Measurements from ENCODE around the gene COLQ. TPM values are rescaled to one million over a fixed set of nuclear protein-coding genes. Genes with fewer than 3 reads are reported as not detected.
"Not testable (repeated sequence)": the region's sequence is repeated elsewhere in the genome, so short reads cannot be mapped to it uniquely, and the experiment has no call there.

Gene COLQ
- total RNA-seq, 1 experiment from 2014 or later, result 0.64 TPM

- in situ Hi-C loops (cut with HindIII; ENCODE audit: low pct_unique_long_range_greater_than_20kb, low sequenced_read_pairs), result no loop called here
- CTCF ChIA-PET, result no interaction called here
- ATAC-seq, result no peak
Measured at GRCh38 chr3:15458212-15458780, 63.2 kb downstream of the COLQ start.

DNA sequence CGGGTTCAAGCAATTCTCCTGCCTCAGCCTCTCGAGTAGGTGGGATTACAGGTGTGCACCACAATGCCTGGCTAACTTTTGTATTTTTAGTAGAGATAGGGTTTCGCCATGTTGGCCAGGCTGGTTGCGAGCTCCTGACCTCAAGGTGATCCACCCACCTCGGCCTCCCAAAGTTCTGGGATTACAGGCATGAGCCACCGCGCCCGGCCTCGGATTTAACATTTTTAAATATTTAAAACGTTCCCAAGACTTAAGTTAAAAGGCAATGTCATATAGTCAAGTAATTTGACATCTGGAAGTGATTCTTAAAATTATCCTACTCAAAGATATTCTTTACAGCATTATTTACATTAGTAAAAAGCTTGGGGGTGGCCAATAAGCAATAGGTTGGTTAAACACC, 64.6 kb downstream of the COLQ start:
- in situ Hi-C loops (cut with HindIII; ENCODE audit: low pct_unique_long_range_greater_than_20kb, low sequenced_read_pairs); BruUV-seq (replicated peaks); H3K4me1 ChIP-seq (ENCODE audit: control insufficient read depth, insufficient read depth, low read length); POLR2A ChIA-PET; H3K27ac ChIP-seq (ENCODE audit: low read length); H3K4me3 ChIP-seq (ENCODE audit: low read depth in 2 of 2, low read length in 2 of 2); H3K9me3 ChIP-seq (ENCODE audit: control insufficient read depth, insufficient read depth, low read depth, low read length); H3K36me3 ChIP-seq (ENCODE audit: control insufficient read depth, insufficient read depth, low read length); ATAC-seq; intact Hi-C loops (cut with micrococcal nuclease; ENCODE audit: unreplicated experiment); H3K27me3 ChIP-seq (ENCODE audit: control insufficient read depth, insufficient read depth, low read length); DNase-seq (ENCODE audit: low read depth, low spot score): not testable (repeated sequence)
- CTCF ChIA-PET, result interaction anchor here (0.6 kb wide), 1 partner anchor 296 kb away, joined by 3 read pairs; no protein-coding TSS in a partner anchor

More at GRCh38 chr3:15458212-15458780, 63.2 kb downstream of the COLQ start:
- Histone ChIP-seq H3K4me3 (ENCODE audit: low read depth in 2 of 2, low read length in 2 of 2) (no peak overlapping the region), H3K27ac (ENCODE audit: low read length) (no peak overlapping the region), H3K4me1 (ENCODE audit: control insufficient read depth, insufficient read depth, low read length) (no peaks in the 10 kb centered on the region), H3K27me3 (ENCODE audit: control insufficient read depth, insufficient read depth, low read length) (no peaks in the 10 kb centered on the region), H3K9me3 (ENCODE audit: control insufficient read depth, insufficient read depth, low read depth, low read length) (no peaks in the 10 kb centered on the region), H3K36me3 (ENCODE audit: control insufficient read depth, insufficient read depth, low read length) (no peaks in the 10 kb centered on the region)
- no TSS peak for BruUV-seq (replicated peaks)
- intact Hi-C loops (cut with micrococcal nuclease; ENCODE audit: unreplicated experiment), result no loop called here
- no peak for TF ChIP-seq TCF7L2 (IDR thresholded peaks at IDR 0.05; ENCODE audit: low read depth, low read length)
- TF ChIP-seq POLR2AphosphoS5 (IDR thresholded peaks at IDR 0.05; ENCODE audit: low read depth, low read length), result no peak
- TF ChIP-seq, protein P1, sequence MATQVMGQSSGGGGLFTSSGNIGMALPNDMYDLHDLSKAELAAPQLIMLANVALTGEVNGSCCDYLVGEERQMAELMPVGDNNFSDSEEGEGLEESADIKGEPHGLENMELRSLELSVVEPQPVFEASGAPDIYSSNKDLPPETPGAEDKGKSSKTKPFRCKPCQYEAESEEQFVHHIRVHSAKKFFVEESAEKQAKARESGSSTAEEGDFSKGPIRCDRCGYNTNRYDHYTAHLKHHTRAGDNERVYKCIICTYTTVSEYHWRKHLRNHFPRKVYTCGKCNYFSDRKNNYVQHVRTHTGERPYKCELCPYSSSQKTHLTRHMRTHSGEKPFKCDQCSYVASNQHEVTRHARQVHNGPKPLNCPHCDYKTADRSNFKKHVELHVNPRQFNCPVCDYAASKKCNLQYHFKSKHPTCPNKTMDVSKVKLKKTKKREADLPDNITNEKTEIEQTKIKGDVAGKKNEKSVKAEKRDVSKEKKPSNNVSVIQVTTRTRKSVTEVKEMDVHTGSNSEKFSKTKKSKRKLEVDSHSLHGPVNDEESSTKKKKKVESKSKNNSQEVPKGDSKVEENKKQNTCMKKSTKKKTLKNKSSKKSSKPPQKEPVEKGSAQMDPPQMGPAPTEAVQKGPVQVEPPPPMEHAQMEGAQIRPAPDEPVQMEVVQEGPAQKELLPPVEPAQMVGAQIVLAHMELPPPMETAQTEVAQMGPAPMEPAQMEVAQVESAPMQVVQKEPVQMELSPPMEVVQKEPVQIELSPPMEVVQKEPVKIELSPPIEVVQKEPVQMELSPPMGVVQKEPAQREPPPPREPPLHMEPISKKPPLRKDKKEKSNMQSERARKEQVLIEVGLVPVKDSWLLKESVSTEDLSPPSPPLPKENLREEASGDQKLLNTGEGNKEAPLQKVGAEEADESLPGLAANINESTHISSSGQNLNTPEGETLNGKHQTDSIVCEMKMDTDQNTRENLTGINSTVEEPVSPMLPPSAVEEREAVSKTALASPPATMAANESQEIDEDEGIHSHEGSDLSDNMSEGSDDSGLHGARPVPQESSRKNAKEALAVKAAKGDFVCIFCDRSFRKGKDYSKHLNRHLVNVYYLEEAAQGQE (IDR thresholded peaks at IDR 0.05; ENCODE audit: insufficient read depth in 1 of 2, low read depth in 2 of 2, low read length in 1 of 2), result no peak
- no peak for TF ChIP-seq CTCF (IDR thresholded peaks at IDR 0.05)
- POLR2A ChIA-PET, result no interaction called here
- no peak for DNase-seq (ENCODE audit: low read depth, low spot score)

DNA sequence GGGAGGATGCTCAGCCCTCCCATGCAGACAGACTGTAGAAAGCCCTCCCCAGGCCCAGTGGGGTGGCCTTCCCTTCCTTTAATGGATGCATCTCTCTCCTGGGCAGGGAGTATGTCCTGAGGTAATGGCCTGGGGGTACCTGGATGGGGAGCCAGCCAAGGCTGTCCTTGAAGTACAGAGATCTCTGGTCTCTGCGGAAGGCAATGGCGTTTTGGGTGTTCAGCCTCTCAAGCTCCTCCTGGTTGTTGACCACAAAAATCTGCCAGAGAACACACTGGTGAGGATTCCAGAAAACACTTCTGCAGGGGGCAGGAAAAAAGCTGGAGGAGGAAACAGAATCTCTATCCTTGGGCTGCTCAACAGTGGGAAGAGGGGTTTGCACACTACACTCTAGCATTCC, 65.2 kb downstream of the COLQ start:
- intact Hi-C loops (cut with micrococcal nuclease; ENCODE audit: unreplicated experiment), result no loop called here
- H3K4me3 ChIP-seq (ENCODE audit: low read depth in 2 of 2, low read length in 2 of 2), result no peak overlapping the region
- H3K36me3 ChIP-seq (ENCODE audit: control insufficient read depth, insufficient read depth, low read length), result no peaks in the 10 kb centered on the region
- H3K9me3 ChIP-seq (ENCODE audit: control insufficient read depth, insufficient read depth, low read depth, low read length), result no peaks in the 10 kb centered on the region
- BruUV-seq (replicated peaks), result no TSS peak
- POLR2A ChIA-PET, result no interaction called here
- TF ChIP-seq CTCF (IDR thresholded peaks at IDR 0.05) (no peak), POLR2AphosphoS5 (IDR thresholded peaks at IDR 0.05; ENCODE audit: low read depth, low read length) (no peak), TCF7L2 (IDR thresholded peaks at IDR 0.05; ENCODE audit: low read depth, low read length) (no peak), SIN3A (IDR thresholded peaks at IDR 0.05; ENCODE audit: borderline replicate concordance, insufficient read depth, low read depth, low read length) (no peak)
- TF ChIP-seq, protein P1 (IDR thresholded peaks at IDR 0.05; ENCODE audit: insufficient read depth in 1 of 2, low read depth in 2 of 2, low read length in 1 of 2), result no peak
- ATAC-seq, result no peak
- no peak overlapping the region for H3K27ac ChIP-seq (ENCODE audit: low read length)
- no peaks in the 10 kb centered on the region for H3K27me3 ChIP-seq (ENCODE audit: control insufficient read depth, insufficient read depth, low read length)
- H3K4me1 ChIP-seq (ENCODE audit: control insufficient read depth, insufficient read depth, low read length), result no peaks in the 10 kb centered on the region
- no peak for DNase-seq (ENCODE audit: low read depth, low spot score)
- in situ Hi-C loops (cut with HindIII; ENCODE audit: low pct_unique_long_range_greater_than_20kb, low sequenced_read_pairs), result no loop called here
- CTCF ChIA-PET, result interaction anchor here (0.6 kb wide), 1 partner anchor 295 kb away, joined by 3 read pairs; no protein-coding TSS in a partner anchor
